Measurements from ENCODE around the gene COA1. TPM values are rescaled to one million over a fixed set of nuclear protein-coding genes. Genes with fewer than 3 reads are reported as not detected.

The COA1 gene
- polyA plus RNA-seq, 1 donor (not counting 4 experiments of a cell fraction or from before 2014, with no cell fraction given) = 32.2 TPM

DNA sequence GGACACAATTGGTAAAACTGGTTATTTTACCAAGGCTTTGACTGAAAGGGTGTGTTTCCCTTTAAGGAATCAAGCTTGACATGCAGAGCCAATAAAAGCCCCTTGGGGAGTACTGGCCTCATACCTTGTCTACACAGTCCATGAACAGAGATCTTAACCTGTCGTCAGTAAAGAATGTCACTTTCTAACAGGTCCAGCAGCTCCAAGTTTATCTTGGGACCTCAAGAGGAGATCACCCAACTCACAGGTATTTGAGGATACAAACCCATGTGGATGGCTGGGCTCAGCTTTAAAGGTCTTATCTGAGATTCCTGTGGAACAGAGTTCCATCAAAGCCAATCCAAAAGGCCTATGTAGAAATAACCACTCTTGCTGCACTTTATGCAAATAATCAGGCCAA lies 61.3 kb downstream of the COA1 start:
- Histone ChIP-seq H3K9me1 (ENCODE audit: control insufficient read depth, extremely low read depth, insufficient read depth, low read length) (no peaks in the 10 kb centered on the region), H3K4me2 (ENCODE audit: control insufficient read depth, extremely low read depth, insufficient read depth, low read depth, low read length) (no peak overlapping the region), H4K20me1 (ENCODE audit: control insufficient read depth, extremely low read depth, insufficient read depth, low read length) (no peaks in the 10 kb centered on the region), H3K9me3 (ENCODE audit: control insufficient read depth, low read depth, low read length) (no peaks in the 10 kb centered on the region), H3K79me2 (ENCODE audit: control insufficient read depth, insufficient read depth, low read length) (peaks cover 43% of the 10 kb centered on the region), H3K4me1 (ENCODE audit: control insufficient read depth, extremely low read depth, insufficient read depth, low read length) (peaks cover 7% of the 10 kb centered on the region), H3K27me3 (ENCODE audit: control insufficient read depth, extremely low read depth, insufficient read depth, low read length) (no peaks in the 10 kb centered on the region), H3K27ac (ENCODE audit: control insufficient read depth, insufficient read depth, low read length) (no peak overlapping the region), H2AFZ (ENCODE audit: control insufficient read depth, low read length) (no peak overlapping the region), H3K36me3 (ENCODE audit: control insufficient read depth in 2 of 2, extremely low read depth in 1 of 2, insufficient read depth in 2 of 2, low read length in 2 of 2) (no peaks in the 10 kb centered on the region), H3K4me3 (ENCODE audit: control insufficient read depth in 2 of 3, extremely low read depth in 1 of 3, insufficient read depth in 2 of 3, low read depth in 1 of 3, low read length in 3 of 3) (no peak overlapping the region), H3K9ac (ENCODE audit: control insufficient read depth, extremely low read depth, insufficient read depth, low read length) (no peak overlapping the region)
- dilution Hi-C loops (cut with MboI; ENCODE audit: extremely low pct_ligation_motif_present, low sequenced_read_pairs) = no loop called here
- FAIRE-seq (no peak), DNase-seq (ENCODE audit: low read depth, low spot score) (no peak)
- TF ChIP-seq CTCF (optimal IDR thresholded peaks at IDR 0.05 in 1 of 3, IDR thresholded peaks at IDR 0.05 in 1 of 3, conservative IDR thresholded peaks at IDR 0.05 in 1 of 3; ENCODE audit: extremely low read depth in 1 of 3, insufficient read depth in 2 of 3, low read length in 3 of 3) (no peak), EZH2 (IDR thresholded peaks at IDR 0.05; ENCODE audit: low read length) (no peak)

- no peak for DNase-seq (ENCODE audit: low read depth, low spot score)
- Histone ChIP-seq H3K9ac (ENCODE audit: control insufficient read depth, extremely low read depth, insufficient read depth, low read length) (no peak overlapping the region), H4K20me1 (ENCODE audit: control insufficient read depth, extremely low read depth, insufficient read depth, low read length) (no peaks in the 10 kb centered on the region), H3K79me2 (ENCODE audit: control insufficient read depth, insufficient read depth, low read length) (peaks cover 37% of the 10 kb centered on the region), H2AFZ (ENCODE audit: control insufficient read depth, low read length) (no peak overlapping the region), H3K9me1 (ENCODE audit: control insufficient read depth, extremely low read depth, insufficient read depth, low read length) (no peaks in the 10 kb centered on the region), H3K4me3 (ENCODE audit: control insufficient read depth in 2 of 3, extremely low read depth in 1 of 3, insufficient read depth in 2 of 3, low read depth in 1 of 3, low read length in 3 of 3) (no peak overlapping the region), H3K27me3 (ENCODE audit: control insufficient read depth, extremely low read depth, insufficient read depth, low read length) (no peaks in the 10 kb centered on the region), H3K4me2 (ENCODE audit: control insufficient read depth, extremely low read depth, insufficient read depth, low read depth, low read length) (no peak overlapping the region), H3K9me3 (ENCODE audit: control insufficient read depth, low read depth, low read length) (no peaks in the 10 kb centered on the region), H3K36me3 (ENCODE audit: control insufficient read depth in 2 of 2, extremely low read depth in 1 of 2, insufficient read depth in 2 of 2, low read length in 2 of 2) (no peaks in the 10 kb centered on the region), H3K4me1 (ENCODE audit: control insufficient read depth, extremely low read depth, insufficient read depth, low read length) (peaks cover 7% of the 10 kb centered on the region), H3K27ac (ENCODE audit: control insufficient read depth, insufficient read depth, low read length) (no peak overlapping the region)
- TF ChIP-seq CTCF (optimal IDR thresholded peaks at IDR 0.05 in 1 of 3, IDR thresholded peaks at IDR 0.05 in 1 of 3, conservative IDR thresholded peaks at IDR 0.05 in 1 of 3; ENCODE audit: extremely low read depth in 1 of 3, insufficient read depth in 2 of 3, low read length in 3 of 3) (no peak), EZH2 (IDR thresholded peaks at IDR 0.05; ENCODE audit: low read length) (no peak)
- peak; percentile 23 for FAIRE-seq
- dilution Hi-C loops (cut with MboI; ENCODE audit: extremely low pct_ligation_motif_present, low sequenced_read_pairs) = no loop called here
Observed at GRCh38 chr7:43666938-43667337, 62.4 kb downstream of the COA1 start.
